Stimulated activated CD4-positive, alpha-beta T cell treated with anti-CD3 and anti-CD28 coated beads, Interleukin-12 subunit alpha, Interleukin-12 subunit beta, amount 100 ng/mL, for 48 hours (primary cell): Measurements from ENCODE around the gene FKBP14.
"Not testable (repeated sequence)": the region's sequence is repeated elsewhere in the genome, so short reads cannot be mapped to it uniquely, and the experiment has no call there.

Source experiments
- DNase-seq, 3 donors: peaks; one replicate each; pipeline ENCODE4 v3.0.0-alpha.2; 2020; ENCODE audit warnings: low read depth in 2 of 3, low spot score in 1 of 3

Gene FKBP14

DNA sequence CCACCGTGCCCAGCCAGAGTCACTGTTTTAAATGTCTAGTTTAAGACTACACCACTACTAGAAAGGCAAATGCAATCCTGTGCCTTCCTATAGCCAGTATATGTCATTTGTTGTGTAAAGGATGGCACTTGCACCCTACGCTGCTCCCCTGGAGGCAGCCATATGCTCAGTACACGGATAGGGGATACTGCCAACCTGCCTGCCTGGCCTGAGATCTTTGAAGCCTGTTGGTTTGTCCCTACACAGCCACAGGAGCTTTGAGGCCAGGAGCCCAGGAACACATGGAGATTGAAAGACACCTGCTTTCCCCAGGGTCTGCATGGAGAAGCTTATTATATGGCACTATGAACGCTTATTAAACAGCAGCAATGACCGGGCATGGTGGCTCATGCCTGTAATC is 34.6 kb downstream of the FKBP14 start:
- DNase-seq: no peak

DNA sequence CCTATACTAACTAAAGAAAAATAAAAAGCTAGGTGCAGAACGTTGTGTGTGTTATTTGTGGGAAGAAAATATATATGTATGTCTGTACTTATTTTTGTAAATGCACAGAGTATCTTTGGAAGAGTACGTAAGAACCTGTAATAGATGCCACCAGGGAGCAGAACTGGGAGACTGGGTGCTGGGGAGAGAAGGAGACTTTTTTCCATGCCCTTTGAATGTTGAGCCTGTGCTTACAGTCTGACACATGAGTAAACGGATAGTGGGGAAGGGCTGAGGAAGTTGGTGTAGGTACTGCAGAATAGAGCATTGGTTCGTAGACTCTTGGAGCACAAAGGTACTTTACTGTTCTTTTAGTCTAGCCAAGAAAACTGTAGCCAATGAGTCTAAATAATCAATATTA is 35.6 kb downstream of the FKBP14 start:
- no peak for DNase-seq

DNA sequence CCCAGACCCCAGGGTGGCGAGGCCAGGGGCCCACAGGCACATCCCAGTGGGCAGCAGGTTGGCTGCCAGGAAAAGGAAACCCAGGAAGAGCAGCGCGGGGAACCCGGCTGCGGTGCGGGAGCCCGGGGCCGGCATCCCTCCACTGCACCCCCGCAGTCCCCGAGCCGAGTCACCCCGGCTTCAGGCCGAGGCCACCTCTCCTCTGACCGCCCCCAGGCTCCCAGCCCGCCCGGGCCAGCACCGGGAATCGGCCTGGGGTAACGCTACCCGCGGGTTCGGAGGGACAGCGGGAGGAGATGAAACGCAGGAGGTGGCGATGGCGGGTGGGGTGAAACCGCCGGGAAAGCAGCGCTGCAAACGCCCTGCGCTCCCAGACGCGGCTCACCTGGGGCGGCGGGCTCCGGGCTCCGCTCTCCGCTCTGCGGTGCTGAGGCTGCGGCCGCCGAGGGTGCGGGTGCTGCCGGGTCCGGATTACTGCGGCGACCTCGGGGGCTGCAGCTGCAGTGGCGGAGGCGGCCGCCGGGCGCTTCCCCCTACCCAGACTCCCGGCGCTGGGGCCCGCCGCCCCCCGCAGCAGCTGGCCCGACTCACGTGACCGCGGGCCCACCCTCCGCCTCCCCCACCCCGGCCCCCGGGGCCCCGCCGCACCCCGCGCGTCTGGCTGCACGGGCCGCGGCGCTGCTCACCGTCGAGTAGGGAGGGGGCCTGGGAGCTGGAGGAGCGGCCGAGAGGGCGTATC is 37.1 kb downstream of the FKBP14 start, which contains the start of gene SCRN1:
Gene SCRN1 (minus strand): TSS at position 545 of the 739 bp plus-strand sequence. CDS start 20,734 bp downstream, outside the sequence.
- DNase-seq: no peak

DNA sequence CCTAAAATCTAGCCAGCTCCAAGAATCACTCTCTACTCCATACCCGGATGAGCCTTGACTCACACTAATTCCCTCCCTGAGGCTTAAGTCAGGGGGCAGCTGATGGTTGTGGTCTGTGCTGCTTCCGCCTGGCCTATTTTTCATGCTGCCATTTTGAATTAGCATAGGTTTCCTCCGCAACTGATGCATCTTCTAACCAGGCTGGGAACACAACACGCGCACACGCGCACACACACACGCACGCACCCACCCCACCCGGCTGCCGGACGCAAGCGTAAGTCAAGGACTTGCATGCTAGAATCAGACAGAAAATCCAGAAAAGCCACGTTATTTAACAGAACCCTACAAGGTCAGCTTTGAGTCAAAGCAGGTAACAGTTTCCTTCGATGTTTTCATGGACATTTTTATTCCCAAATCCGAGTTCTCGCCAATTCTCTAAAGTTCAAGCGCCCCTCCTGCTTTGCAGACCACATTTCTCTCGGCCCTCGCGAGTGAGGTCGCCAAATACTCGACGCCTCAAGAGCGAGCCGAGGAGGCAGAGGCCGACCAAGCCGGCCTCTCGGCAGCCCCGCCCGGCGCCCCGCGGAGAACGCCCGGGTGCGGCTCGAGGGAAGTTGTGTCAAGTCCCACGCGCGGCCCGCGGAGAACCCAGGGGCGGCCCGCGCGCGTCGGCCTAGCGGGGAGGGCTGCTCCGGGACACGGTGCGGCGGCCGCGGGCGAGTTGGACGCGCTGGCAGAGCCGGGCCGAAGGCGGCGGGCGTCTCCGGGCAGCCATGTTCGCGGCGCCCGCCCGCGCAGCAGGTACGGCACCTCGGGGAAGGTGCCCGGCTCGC is 37.9 kb downstream of the FKBP14 start:
- DNase-seq: no peak

DNA sequence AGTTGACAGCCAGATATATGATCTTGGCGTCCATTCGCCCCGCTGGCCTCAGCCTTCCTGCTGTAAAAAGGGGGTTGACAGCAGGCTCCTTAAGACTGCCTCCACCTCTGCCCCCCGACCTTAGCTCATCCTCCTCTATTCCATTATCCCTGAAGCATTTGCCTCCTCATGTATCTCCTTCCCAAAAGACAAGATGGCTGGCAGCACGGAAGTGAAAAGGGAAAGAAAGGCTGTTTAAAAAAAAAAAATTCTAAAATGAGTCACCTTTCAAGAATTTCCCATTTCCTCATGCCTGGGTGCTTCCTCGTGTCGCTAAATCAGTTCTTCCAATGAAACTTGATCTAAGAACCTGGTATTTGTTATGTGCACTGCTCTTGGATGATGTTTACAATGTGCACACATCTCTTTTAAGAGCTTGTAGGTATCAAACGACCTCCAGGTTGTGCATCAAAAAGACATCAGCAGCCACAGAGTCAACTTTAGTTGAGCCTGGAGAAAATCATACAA is 38.6 kb downstream of the FKBP14 start:
- no peak for DNase-seq

DNA sequence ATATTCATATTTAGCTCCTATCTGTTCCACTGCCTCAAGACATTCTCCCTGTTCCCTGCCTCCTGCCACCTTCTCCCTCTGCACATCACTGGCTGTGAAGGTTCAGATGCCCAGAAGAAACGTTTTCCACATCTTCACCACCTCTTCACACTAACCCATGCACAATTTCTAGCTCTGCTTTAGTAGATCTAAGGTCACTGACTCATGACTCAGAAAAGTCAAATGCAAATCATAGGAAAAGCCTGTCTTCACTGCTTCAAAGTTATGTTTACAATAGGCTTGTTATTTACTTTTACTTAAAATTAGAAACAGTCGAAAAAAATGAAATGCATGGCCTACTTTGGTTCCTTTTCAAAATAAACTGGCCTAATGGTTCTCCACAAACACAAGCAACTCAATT is 39.4 kb downstream of the FKBP14 start:
- no peak for DNase-seq

DNA sequence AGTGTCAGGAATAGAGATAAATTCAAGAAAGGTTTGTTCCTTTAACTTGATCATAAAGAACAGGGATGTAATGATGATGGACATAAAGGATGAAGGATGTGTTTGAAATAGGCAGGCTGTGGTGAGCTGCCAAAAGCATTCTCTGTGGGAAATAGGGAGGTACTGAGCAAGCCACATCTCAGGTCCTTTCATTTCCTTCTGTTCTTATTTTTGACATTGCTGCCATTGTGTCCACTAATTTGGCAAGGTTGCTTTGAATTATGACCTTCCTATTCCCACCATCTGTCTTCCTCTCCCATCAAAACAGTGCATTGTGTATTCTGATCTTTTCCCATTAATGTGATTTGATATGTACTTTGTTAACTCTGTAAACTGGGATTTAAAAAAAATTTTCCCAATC is 46.4 kb downstream of the FKBP14 start:
- DNase-seq: no peak

DNA sequence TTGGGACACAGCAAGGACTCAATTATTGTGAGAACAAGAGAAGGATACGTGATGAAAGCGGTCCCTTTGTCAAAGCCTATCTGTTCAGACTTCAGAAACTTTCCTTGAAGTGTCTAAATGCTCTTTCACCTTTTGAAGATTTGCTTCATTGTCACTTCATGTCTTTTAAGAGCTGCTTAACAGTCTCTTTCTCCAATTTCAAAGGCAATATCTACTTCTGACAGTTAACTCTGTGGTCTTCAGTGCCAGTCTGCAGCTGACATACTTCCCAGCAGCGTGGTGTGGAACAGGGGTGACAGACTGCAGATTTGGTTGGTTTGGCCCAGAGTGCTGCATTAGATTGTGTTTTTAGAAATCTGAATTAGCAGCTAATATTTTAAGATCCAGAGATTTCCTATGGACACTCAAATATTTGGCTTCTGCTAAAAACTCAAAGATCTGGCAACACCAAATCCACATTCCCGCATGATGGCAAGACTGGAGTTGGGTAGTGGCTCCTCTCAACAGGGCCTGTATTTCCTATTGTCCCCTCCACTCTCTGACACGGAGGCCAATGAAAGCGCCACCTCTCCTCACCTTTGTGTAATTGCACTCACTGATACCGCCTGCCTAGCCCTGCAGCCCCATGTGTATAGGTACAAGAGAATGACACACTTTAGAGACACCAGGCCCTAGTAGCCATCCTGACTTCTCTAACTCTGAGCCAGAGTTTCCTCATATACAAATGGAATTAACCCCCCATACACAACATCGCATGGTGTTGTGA is 48.4 kb downstream of the FKBP14 start:
- DNase-seq: no peak

DNA sequence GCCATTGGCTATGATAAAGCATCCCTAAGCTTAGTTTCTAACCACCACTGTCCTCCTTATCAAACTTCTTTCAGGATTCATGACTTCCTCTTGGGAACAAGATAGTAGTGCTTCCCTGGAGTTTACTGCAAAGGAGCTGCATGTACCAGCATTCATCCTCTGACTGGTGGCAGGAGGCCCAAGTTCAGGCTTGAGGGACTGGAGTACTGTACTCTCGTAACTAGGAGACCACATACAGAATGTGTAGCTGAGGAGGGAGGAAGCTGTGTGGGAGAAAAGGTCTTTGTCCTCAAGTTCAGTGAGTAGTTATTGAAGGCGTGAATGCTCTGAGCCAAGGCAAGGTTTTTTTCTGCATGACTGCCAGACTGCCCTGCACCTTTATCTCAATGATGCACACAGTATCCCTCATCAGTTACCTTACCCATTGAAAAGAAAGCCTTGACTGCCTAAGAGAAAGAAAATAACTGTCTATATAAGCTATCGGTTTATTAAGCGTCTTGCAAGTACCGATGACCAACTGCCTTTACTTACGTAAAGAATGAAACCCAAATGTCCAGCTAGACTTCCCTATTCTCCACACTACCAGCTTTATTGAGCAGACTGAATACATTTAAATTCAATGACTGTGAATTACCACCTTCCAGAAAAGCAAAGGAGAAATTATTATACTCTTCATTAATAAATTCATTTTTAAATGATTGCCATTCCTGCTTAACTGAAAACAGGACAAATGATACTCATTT is 49.7 kb downstream of the FKBP14 start:
- DNase-seq: no peak

DNA sequence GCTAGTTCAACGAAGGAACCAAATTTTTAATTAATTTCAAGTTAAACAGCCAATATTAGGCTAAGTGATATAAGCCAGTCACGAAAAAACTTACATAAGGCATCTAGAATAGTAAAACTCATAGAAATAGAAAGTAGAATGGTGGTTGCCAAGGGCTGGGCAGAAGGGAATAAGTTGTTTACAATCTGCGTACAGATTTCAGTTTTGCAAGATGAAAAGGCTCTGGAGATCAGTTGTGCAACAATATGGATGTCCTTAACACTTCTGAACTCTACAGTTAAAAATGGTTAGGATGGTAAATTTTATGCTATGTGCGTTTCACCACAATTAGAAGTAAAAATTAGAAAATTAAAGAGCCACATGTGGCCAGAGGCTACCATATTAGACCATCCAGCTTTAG is 50.2 kb downstream of the FKBP14 start:
- DNase-seq: no peak

DNA sequence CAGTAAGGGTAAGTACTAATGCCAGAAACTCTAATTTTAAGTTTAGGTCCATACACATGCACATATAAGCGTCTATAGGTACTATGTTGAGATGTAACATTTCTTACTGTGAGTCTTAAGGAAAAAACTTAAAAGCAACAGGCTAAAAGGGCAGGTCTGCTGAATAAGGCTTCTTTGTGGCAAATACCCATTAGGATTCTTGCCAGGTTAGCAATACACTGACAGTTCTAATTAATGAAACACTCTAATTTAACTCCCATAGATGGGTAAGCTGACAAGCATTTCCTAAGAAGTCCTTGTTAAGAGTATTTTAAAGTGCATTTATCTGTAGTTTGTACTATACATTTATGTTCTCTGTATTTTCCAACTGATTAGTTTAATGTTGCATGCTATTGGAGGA is 50.9 kb downstream of the FKBP14 start:
- no peak for DNase-seq

DNA sequence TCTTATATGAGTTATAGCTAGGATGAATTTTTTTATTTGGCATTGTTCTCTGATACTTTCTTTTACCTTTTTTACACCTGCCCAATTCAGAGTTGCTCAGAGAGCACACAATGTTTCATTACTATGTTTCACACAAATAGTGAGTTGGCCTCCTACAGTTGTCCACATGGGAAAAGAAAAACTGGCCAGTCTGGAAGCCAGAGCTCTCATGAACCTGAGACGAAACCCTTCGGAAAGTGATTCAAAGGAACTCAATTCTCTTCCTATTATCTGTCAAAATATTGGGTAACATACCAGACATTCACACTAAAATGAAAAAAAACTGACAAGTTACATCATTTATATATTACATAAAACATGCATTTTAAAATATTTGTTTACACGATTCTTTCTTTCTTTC is 52.2 kb downstream of the FKBP14 start:
- no peak for DNase-seq

DNA sequence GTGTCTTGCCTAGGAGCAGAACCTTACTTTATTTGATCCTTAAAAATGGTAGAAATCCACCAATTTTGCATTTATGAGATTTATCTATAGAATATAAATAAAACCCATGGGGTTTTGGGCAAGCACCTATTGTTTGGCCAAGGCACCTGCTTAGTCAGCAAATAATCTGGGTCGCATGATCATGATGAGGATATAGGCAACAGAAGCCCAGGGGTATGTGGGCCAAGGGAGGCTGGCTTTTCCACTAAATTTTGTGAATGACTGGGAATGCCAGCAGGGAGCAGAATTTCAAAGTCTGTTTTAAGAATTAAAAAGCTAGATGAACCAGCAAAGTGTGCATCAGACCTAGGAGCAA is 54.2 kb downstream of the FKBP14 start:
- no peak for DNase-seq

DNA sequence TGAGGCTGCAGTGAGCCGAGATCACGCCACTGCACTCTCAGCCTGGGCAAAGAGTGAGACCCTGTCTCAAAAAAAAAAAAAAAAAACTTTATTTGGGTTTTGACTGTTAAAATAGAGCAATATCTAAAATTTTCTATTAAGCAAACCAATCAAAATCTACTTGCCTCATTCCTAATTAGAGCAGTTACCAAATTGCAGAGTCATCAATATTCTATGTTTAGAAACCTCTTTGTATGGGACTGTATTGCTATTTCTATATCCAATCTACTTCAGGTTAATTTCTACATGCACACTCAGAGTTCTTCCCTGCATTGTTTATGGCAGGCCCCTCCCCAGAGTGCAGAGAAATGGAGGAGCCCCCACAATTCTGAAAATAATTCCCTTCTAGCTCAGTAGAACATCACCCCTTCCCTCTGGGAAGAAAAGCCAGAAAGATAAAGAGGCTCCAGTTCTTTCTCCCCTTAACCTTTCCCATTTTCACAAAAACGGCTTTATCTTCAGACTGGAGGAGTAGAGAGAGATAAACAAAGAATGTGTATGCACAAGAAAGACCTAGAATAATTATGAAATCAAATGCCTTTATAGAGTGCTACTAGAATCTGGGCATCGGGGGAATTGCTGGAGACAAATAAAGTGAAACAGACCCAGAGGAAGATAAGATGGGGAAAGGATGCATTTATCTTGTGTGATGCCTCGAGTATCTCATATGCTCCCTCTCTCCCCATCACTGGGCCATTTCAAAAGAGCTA is 54.8 kb downstream of the FKBP14 start:
- no peak for DNase-seq

DNA sequence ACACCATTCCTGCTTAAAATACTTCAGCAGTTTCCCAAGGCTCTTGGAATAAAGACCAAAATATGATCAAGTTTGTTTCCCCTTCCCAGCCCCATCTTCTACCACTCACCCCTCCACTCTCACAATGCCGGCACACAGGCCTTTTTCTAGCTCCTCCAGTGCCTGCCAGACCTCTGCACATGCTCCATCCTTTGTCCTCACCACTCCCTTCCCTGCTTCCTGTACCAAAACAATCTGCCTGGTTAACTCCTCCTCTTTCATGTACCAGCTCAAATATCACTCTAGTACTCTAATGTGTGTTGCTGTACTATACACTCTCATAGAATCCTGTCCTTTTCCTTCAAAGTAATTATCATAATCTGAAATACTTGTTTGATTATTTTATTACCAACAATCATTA is 56.3 kb downstream of the FKBP14 start:
- no peak for DNase-seq

DNA sequence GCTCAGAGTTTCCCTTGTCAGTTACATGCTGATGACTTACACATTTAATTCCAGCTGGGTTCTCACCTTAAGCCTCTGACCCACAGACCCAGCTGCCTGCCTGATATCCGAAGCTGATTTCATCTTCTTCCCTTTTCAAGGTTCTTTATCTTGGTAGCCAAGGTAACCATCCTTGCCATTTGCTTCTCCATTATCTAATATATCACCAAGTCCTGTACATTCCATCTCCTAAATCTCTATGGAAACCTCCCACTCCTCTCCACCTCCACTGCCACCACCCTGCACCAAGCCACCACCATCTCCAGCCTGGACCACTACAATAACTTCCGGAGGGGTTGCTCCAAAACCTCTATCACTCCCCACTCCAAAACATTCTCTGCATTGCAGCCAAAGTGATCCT is 56.8 kb downstream of the FKBP14 start:
- no peak for DNase-seq

DNA sequence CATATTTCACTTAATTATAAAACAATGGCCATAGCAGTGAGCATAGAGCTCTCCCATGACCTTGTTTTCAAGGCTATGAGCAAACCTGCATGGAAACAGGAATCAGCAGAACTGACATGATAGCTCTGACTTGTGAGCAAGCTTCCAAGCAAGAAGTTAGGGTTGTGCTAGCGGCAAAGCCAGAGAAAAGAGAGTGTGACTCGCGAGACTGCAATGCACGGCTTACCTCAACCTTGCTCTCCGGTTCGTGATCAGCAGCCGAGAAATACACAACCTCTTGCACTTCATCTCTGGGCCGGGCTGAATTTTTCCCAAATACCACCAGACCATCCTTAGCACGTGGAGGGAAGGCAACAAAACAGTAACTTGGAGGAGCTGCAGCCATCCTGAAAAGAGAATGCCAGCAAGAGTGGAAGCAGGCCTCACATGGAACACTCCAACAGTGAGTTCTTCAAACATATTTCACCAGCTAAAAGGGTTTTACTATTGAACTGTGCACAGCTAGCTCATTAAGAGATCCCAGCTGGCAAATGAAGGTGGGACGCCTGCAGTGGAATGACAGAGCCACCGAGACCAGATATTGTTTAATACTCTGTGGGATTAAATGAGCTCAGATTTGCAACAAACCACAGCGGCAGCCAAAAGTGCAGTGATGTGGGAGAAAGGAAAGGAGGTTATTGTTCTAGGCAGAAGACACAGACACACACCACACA is 57.7 kb downstream of the FKBP14 start:
- DNase-seq: no peak

DNA sequence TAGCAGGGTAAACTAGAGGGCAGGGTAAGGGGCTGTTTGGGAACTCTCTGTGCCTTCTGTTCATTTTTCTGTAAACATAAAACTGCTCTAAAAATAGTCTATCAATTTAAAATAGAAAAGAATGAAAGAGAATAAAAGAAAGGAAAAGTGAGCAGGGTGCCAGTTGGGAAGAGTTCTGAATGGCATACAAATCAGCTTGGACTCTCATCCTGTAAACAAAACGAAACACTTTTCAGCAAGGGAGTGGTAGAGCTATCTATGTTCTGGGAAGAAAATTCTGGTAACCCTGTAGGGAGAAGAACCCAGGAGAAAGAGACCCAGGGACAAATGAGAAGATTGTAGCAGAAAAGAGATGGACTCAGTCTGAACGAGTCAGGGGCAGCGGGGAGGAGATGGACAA is 61.5 kb downstream of the FKBP14 start:
- no peak for DNase-seq

DNA sequence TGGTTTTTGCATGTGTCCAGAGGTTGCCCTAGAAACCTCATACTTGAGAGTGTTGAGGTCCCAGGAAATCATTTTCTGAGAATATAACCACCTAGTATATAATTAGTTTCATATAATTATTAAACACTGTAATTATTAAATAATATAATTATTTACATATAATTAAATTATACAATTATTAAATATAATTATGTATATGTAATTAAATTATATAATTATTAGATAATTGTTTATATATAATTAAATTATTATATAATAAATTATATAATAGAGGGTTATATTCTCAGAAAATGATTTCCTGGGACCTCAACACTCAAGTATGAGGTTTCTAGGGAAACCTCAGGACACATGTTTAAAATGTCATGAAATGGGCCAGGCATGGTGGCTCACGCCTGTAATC is 64.5 kb downstream of the FKBP14 start:
- no peak for DNase-seq

DNA sequence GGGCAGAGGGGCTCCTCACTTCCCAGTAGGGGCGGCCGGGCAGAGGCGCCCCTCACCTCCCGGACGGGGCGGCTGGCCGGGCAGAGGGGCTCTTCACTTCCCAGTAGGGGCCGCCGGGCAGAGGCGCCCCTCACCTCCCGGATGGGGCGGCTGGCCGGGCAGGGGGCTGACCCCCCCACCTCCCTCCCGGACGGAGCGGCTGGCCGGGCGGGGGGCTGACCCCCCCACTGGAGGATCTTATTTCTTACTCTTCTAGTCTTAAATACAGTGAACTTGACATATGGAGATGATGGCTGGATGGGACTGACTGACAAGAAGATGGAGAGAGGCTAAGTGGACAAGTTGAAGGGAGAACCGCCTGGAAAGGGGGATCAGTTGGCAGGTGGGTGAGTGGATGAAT is 64.9 kb downstream of the FKBP14 start:
- not testable (repeated sequence) for DNase-seq
